Progenitor cell of endocrine pancreas (in vitro differentiated cells): Measurements from ENCODE around the gene SPTLC1. TPM values are rescaled to one million over a fixed set of nuclear protein-coding genes. Genes with fewer than 3 reads are reported as not detected.
A peak's percentile ranks its signal among the peaks of the same experiment; 100 is the strongest.
"Not testable (repeated sequence)": the region's sequence is repeated elsewhere in the genome, so short reads cannot be mapped to it uniquely, and the experiment has no call there.

Source experiments
- DNase-seq: peaks from one replicate; pipeline ENCODE4 v3.0.0; 2021; ENCODE audit warnings: low spot score; ENCODE audit not compliant: unreplicated experiment
- H3K27ac Mint-ChIP-seq: 2 replicates; pipeline ENCODE4 v1.8.0; 2021; ENCODE audit warnings: mild to moderate bottlenecking, moderate library complexity, mixed read lengths
- H3K27me3 Mint-ChIP-seq: 2 replicates; pipeline ENCODE4 v1.8.0; 2021; ENCODE audit warnings: mixed read lengths
- H3K36me3 Mint-ChIP-seq: 2 replicates; pipeline ENCODE4 v1.8.0; 2022; ENCODE audit warnings: mixed read lengths; ENCODE audit not compliant: insufficient read depth
- H3K4me1 Mint-ChIP-seq: 2 replicates; pipeline ENCODE4 v1.8.0; 2021; ENCODE audit warnings: low read depth, mixed read lengths
- H3K4me3 Mint-ChIP-seq: 2 replicates; pipeline ENCODE4 v1.8.0; 2021; ENCODE audit warnings: low read depth, mild to moderate bottlenecking, moderate library complexity, mixed read lengths
- H3K9me3 Mint-ChIP-seq: 2 replicates; pipeline ENCODE4 v1.8.0; 2021; ENCODE audit warnings: low read depth, mixed read lengths
- CTCF ChIP-seq: fragments of 200-600 bp; sonication (generic); IDR thresholded peaks from one replicate; pipeline ENCODE4 v1.5.0; 2021; ENCODE audit warnings: antibody characterized with exemption, mild to moderate bottlenecking; ENCODE audit not compliant: unreplicated experiment
- total RNA-seq: library from RNA; stranded (reverse); gene quantifications from 2 replicates; pipeline ENCODE4 v1.2.1, GENCODE V29; 2021

The SPTLC1 gene
- total RNA-seq, 1 donor from 2014 or later = 68.8 TPM

GRCh38 chr9:92141144-92142129 is 26.2 kb upstream of the SPTLC1 start:
- peaks cover 46% of the 10 kb centered on the region for H3K27me3 Mint-ChIP-seq
- DNase-seq = peak; percentile 52
- TF ChIP-seq CTCF = peak; percentile 55
- no peaks in the 10 kb centered on the region for H3K9me3 Mint-ChIP-seq
- no peaks in the 10 kb centered on the region for H3K36me3 Mint-ChIP-seq
- peak overlapping the region; percentile 70 for H3K4me3 Mint-ChIP-seq
- peaks cover 4% of the 10 kb centered on the region for H3K4me1 Mint-ChIP-seq
- H3K27ac Mint-ChIP-seq = no peak overlapping the region

- Mint-ChIP-seq H3K36me3 (no peaks in the 10 kb centered on the region), H3K27ac (no peak overlapping the region), H3K27me3 (peaks cover 45% of the 10 kb centered on the region), H3K4me3 (peak overlapping the region; percentile 70), H3K4me1 (peaks cover 3% of the 10 kb centered on the region), H3K9me3 (no peaks in the 10 kb centered on the region)
- no peak for DNase-seq
- no peak for TF ChIP-seq CTCF
These were observed 25.5 kb upstream of the SPTLC1 start for GRCh38 chr9:92140754-92141143.

GRCh38 chr9:92140074-92140753 is 25.0 kb upstream of the SPTLC1 start:
- DNase-seq = peak; percentile 90
- Mint-ChIP-seq H3K4me3 (no peak overlapping the region), H3K27ac (no peak overlapping the region), H3K9me3 (no peaks in the 10 kb centered on the region), H3K4me1 (peaks cover 2% of the 10 kb centered on the region), H3K27me3 (peaks cover 44% of the 10 kb centered on the region), H3K36me3 (no peaks in the 10 kb centered on the region)
- peak; percentile 93 for TF ChIP-seq CTCF

GRCh38 chr9:92138960-92139540 is 23.8 kb upstream of the SPTLC1 start:
- H3K9me3 Mint-ChIP-seq, H3K4me3 Mint-ChIP-seq, DNase-seq, H3K4me1 Mint-ChIP-seq, H3K27ac Mint-ChIP-seq, H3K36me3 Mint-ChIP-seq: not testable (repeated sequence)
- peaks cover 45% of the 10 kb centered on the region for H3K27me3 Mint-ChIP-seq
- peak; percentile 41 for TF ChIP-seq CTCF

DNA sequence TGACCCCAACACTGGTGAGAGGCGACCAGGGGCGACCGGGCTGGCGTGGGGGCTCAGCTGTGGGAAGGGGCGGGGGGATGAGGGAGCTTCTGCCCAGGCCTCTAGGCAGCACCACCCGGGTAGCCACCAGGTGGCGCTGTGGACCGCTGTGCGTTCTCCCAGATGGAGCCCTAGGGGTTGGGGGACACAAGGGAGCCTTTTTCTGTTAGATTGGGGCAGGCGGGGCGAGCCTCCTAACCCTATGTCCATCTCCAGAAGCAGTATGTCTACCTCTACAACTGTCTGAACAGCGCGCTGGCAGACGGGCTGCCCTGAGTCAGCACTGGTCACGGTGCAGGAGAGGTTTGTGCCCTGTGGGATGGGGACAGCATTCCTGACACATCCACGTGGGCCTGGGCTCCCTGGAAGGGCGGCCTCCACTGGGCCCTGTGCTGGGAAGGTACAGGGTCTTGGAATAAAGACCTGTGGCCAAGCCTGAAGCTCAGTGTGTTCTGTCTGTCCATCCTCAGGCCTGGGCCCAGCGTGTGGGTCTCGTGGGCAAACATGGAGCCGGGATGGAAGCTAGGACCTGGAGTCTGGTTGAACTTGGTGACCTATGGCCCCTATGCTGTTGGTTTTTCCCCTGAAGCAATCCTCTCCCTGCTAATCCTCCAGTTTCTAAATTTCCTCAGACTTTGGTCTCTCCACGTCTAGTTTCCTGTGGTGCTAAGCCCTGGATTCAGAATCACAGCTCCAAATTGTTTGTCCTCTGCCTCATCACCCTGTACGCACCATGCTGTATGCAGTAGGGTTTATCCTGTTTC is 23.1 kb upstream of the SPTLC1 start:
- H3K27ac Mint-ChIP-seq = no peak overlapping the region
- no peaks in the 10 kb centered on the region for H3K9me3 Mint-ChIP-seq
- peak; percentile 97 for TF ChIP-seq CTCF
- peaks cover 2% of the 10 kb centered on the region for H3K4me1 Mint-ChIP-seq
- H3K4me3 Mint-ChIP-seq = no peak overlapping the region
- H3K36me3 Mint-ChIP-seq = no peaks in the 10 kb centered on the region
- DNase-seq = peak; percentile 86
- peaks cover 45% of the 10 kb centered on the region for H3K27me3 Mint-ChIP-seq
